Measurements from ENCODE around the gene UFSP2.

DNA sequence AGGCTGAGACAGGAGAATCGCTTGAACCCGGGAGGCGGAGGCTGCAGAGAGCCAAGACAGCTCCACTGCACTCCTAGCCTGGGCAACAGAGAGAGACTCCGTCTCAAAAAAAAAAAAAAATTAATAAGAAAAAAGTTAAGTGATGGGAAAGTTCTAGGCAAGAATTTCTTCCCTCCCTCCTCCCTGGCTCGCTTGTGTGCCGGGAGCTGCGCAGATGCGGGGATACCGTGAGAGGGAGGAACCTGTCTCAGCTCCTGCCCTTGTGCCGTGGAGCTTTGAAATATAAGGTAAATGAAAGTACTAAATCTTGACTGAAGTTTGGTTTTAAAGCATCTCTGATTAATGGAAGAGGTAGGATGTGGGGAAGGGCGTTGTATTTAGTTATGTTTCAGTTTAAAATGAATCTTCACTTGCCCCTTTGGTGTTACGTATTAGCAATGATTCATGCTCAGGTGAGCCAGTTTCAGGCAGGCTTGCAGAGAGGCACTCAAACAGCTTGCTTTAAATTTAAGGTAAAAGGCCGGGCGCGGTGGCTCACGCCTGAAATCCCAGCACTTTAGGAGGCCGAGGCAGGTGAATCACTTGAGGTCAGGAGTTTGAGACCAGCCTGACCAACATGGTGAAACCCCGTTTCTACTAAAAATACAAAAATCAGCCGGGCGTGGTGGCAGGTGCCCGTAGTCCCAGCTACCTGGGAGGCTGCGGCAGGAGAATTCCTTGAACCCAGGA lies 1.4 kb upstream of the UFSP2 start:
- TF ChIP-seq, protein P1, sequence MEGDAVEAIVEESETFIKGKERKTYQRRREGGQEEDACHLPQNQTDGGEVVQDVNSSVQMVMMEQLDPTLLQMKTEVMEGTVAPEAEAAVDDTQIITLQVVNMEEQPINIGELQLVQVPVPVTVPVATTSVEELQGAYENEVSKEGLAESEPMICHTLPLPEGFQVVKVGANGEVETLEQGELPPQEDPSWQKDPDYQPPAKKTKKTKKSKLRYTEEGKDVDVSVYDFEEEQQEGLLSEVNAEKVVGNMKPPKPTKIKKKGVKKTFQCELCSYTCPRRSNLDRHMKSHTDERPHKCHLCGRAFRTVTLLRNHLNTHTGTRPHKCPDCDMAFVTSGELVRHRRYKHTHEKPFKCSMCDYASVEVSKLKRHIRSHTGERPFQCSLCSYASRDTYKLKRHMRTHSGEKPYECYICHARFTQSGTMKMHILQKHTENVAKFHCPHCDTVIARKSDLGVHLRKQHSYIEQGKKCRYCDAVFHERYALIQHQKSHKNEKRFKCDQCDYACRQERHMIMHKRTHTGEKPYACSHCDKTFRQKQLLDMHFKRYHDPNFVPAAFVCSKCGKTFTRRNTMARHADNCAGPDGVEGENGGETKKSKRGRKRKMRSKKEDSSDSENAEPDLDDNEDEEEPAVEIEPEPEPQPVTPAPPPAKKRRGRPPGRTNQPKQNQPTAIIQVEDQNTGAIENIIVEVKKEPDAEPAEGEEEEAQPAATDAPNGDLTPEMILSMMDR (conservative IDR thresholded peaks at IDR 0.05; ENCODE audit: low read depth in 2 of 2), result no peak
- no peak for TF ChIP-seq EZH2phosphoT487 (IDR thresholded peaks at IDR 0.05; ENCODE audit: unreplicated experiment)
